HepG2 (cell line): ENCODE data around the gene HMGCR. TPM values are rescaled to one million over a fixed set of nuclear protein-coding genes. Genes with fewer than 3 reads are reported as not detected.

Experiments used
- ATAC-seq: fragments of 200-7000 bp; cut with Tn5 transposase; 3 replicates; pipeline ENCODE4 v1.9.1; 2020; ENCODE audit warnings: mild to moderate bottlenecking, moderate library complexity
- BruUV-seq: library from RNA; stranded (reverse); fragments of 400-500 nt; replicated peaks from 2 replicates; lab custom pipeline; 2021; lab: Mats Ljungman, UMichigan
- CTCF ChIA-PET: fragments of 300-600 bp; formaldehyde crosslinking; extraction: SDS; loops from one replicate; lab custom pipeline; 2021; ENCODE audit warnings: low total read pairs, inconsistent platforms, low intra/inter-chr PET ratio; lab: Yijun Ruan, JAX
- POLR2A ChIA-PET: fragments of 350-600 bp; sonication (Branson Sonifier 250); formaldehyde crosslinking; loops from one replicate; lab custom pipeline; 2020; ENCODE audit warnings: antibody characterized with exemption, inconsistent platforms; lab: Yijun Ruan, JAX
- DNase-seq: peaks from one replicate; pipeline ENCODE4 v3.0.0-alpha.2; 2015; ENCODE audit warnings: low spot score
- FAIRE-seq: peaks from 3 replicates; lab custom pipeline; 2011; peaks lifted over from hg19 to GRCh38; lab: Jason Lieb, UNC
- H2AFZ ChIP-seq: one replicate; pipeline ENCODE4 v1.6.1; 2011; ENCODE audit warnings: low read length, inconsistent platforms
- H3K27ac ChIP-seq: fragments of 300-600 bp; 3 replicates; pipeline ENCODE4 v1.8.0; 2011; ENCODE audit warnings: mixed run types, mild to moderate bottlenecking, mixed read lengths, low read length, inconsistent platforms; ENCODE audit not compliant: insufficient read depth; ENCODE audit errors: extremely low read length
- H3K27me3 ChIP-seq, 2 experiments: fragments of 200-600 bp in 1 of 2; 2 replicates in 1 of 2; 3 replicates in 1 of 2; pipeline versions ENCODE4 v1.6.0 to v1.8.0; 2011; ENCODE audit warnings: low read length in 2 of 2, mild to moderate bottlenecking in 2 of 2, moderate library complexity in 2 of 2, inconsistent platforms in 1 of 2; ENCODE audit not compliant: insufficient read depth in 2 of 2, control insufficient read depth in 1 of 2
- H3K36me3 ChIP-seq, 2 experiments: fragments of 200-600 bp in 1 of 2; replicated peaks in 1 of 2; 2 replicates in 1 of 2; 3 replicates in 1 of 2; pipeline versions ENCODE4 v1.5.1 to v1.8.0; 2011; ENCODE audit warnings: low read length in 2 of 2, inconsistent platforms in 1 of 2; ENCODE audit not compliant: insufficient read depth in 2 of 2, control insufficient read depth in 1 of 2
- H3K4me1 ChIP-seq: 2 replicates; pipeline ENCODE4 v1.5.1; 2012; ENCODE audit warnings: low read length, inconsistent platforms; ENCODE audit not compliant: insufficient read depth
- H3K4me2 ChIP-seq: 2 replicates; pipeline ENCODE4 v1.6.0; 2011; ENCODE audit warnings: low read depth, low read length, inconsistent platforms
- H3K4me3 ChIP-seq, 3 experiments: fragments of 200-600 bp in 1 of 3; sonication (generic), shearing (Covaris generic) in 1 of 3; replicated peaks in 1 of 3; 2 replicates each; pipeline ENCODE4 v1.5.1; 2011 to 2016; ENCODE audit warnings: low read length in 3 of 3, inconsistent platforms in 2 of 3, low read depth in 2 of 3, mild to moderate bottlenecking in 2 of 3, control low read depth in 1 of 3, mixed read lengths in 1 of 3; ENCODE audit not compliant: insufficient read depth in 1 of 3
- H3K79me2 ChIP-seq: one replicate; pipeline ENCODE4 v1.6.1; 2011; ENCODE audit warnings: low read length, inconsistent platforms; ENCODE audit not compliant: insufficient read depth
- H3K9ac ChIP-seq: 2 replicates; pipeline ENCODE4 v1.6.0; 2011; ENCODE audit warnings: mild to moderate bottlenecking, low read depth, low read length, inconsistent platforms; ENCODE audit not compliant: insufficient read depth
- H3K9me3 ChIP-seq: 2 replicates; pipeline ENCODE4 v1.5.1; 2012; ENCODE audit warnings: mild to moderate bottlenecking, low read length
- H4K20me1 ChIP-seq: 2 replicates; pipeline ENCODE4 v1.6.0; 2011; ENCODE audit warnings: inconsistent platforms, mild to moderate bottlenecking, low read length, moderate library complexity; ENCODE audit not compliant: insufficient read depth
- KLF15 ChIP-seq: sonication (generic); formaldehyde crosslinking; IDR thresholded peaks from 2 replicates; pipeline ENCODE4 v1.8.1; 2023; ENCODE audit warnings: borderline replicate concordance, mild to moderate bottlenecking, inconsistent platforms, missing genetic modification reagents, mixed read lengths
- KLF16 ChIP-seq, 2 experiments: sonication (generic) in 1 of 2; formaldehyde crosslinking in 1 of 2; IDR thresholded peaks; 2 replicates each; pipeline versions ENCODE4 v1.6.1 to v1.8.0; 2016 to 2023; ENCODE audit warnings: missing genetic modification reagents in 2 of 2, missing compliant biosample characterization in 1 of 2
- NFATC3 ChIP-seq: sonication (generic); formaldehyde crosslinking; IDR thresholded peaks from 2 replicates; pipeline ENCODE4 v1.5.1; 2020; ENCODE audit warnings: mild to moderate bottlenecking, missing genetic modification reagents
- RFX1 ChIP-seq: fragments of 450-650 bp; IDR thresholded peaks from 2 replicates; pipeline ENCODE4 v1.6.1; 2017
- SMARCE1 ChIP-seq: fragments of 450-650 bp; IDR thresholded peaks from 2 replicates; pipeline ENCODE4 v1.6.1; 2017; ENCODE audit warnings: borderline replicate concordance
- TMF1 ChIP-seq: sonication (generic); formaldehyde crosslinking; IDR thresholded peaks from 2 replicates; pipeline ENCODE4 v1.8.1; 2022; ENCODE audit warnings: low read depth, missing genetic modification reagents
- ZBTB1 ChIP-seq: sonication (generic); formaldehyde crosslinking; IDR thresholded peaks from 2 replicates; pipeline ENCODE4 v1.4.0; 2020; ENCODE audit warnings: missing genetic modification reagents, borderline replicate concordance
- ZNF563 ChIP-seq: sonication (generic); formaldehyde crosslinking; IDR thresholded peaks from 2 replicates; pipeline ENCODE4 v1.8.0; 2022; ENCODE audit warnings: mild to moderate bottlenecking, moderate library complexity, missing genetic modification reagents
- ZNF614 ChIP-seq: IDR thresholded peaks from 2 replicates; pipeline ENCODE4 v1.6.1; 2018; ENCODE audit warnings: missing biosample characterization, missing genetic modification reagents, inconsistent platforms, borderline replicate concordance
- ZNF75D ChIP-seq: sonication (generic); formaldehyde crosslinking; IDR thresholded peaks from 2 replicates; pipeline ENCODE4 v1.8.1; 2023; ENCODE audit warnings: missing genetic modification reagents, mild to moderate bottlenecking, borderline replicate concordance
- ZNF883 ChIP-seq: sonication (generic); formaldehyde crosslinking; IDR thresholded peaks from 2 replicates; pipeline ENCODE4 v1.5.1; 2020; ENCODE audit warnings: mild to moderate bottlenecking, missing genetic modification reagents; ENCODE audit errors: not compliant biosample characterization
- ZSCAN9 ChIP-seq: IDR thresholded peaks from 2 replicates; pipeline ENCODE4 v1.6.1; 2016; ENCODE audit warnings: borderline replicate concordance
- WGBS: methylation state at CpG from one replicate; pipeline ENCODE4 v1.1.6; 2017; ENCODE audit warnings: low lambda C conversion rate; 5-methylcytosine and 5-hydroxymethylcytosine counted together
- in situ Hi-C: cut with HindIII; loops from 2 replicates; pipeline ENCODE4 v1.10.0; 2017; ENCODE audit warnings: low pct_unique_long_range_greater_than_20kb; ENCODE audit not compliant: extremely low pct_ligation_motif_present
- intact Hi-C: fragments of 100-400 bp; cut with micrococcal nuclease; formaldehyde crosslinking; loops from one replicate; pipeline ENCODE4 v1.10.0; 2022; ENCODE audit not compliant: unreplicated experiment
- polyA plus RNA-seq, 8 experiments: library from polyadenylated mRNA; depleted of rRNA in 3 of 8; stranded (reverse) in 7 of 8; unstranded in 1 of 8; fragments of >200 nt; fragmentation: Illumina TruSeq in 4 of 8; extraction: Trizol in 4 of 8; gene quantifications; 2 replicates each; pipeline versions ENCODE4 v1.2.1 to v1.2.3, GENCODE V29; 2011 to 2016; ENCODE audit warnings: low read depth in 4 of 8, missing spikeins in 1 of 8, mixed read lengths in 1 of 8; ENCODE audit not compliant: insufficient read depth in 1 of 8
- total RNA-seq, 5 experiments: library from RNA; depleted of rRNA; stranded (reverse); fragments of >200 nt; fragmentation: Illumina TruSeq; extraction: Trizol; gene quantifications; 2 replicates each; pipeline ENCODE4 v1.2.3, GENCODE V29; 2016; ENCODE audit warnings: low read depth in 1 of 5
- TF ChIP-seq, protein P1 (sequence below): sonication (generic); formaldehyde crosslinking; IDR thresholded peaks from 2 replicates; pipeline ENCODE4 v1.5.0; 2020; ENCODE audit warnings: missing genetic modification reagents
- TF ChIP-seq, protein P2 (sequence below), 2 experiments: sonication (generic) in 1 of 2; formaldehyde crosslinking in 1 of 2; IDR thresholded peaks; 2 replicates each; pipeline versions ENCODE4 v1.4.0 to v1.6.1; 2018 to 2020; ENCODE audit warnings: missing genetic modification reagents in 2 of 2, borderline replicate concordance in 1 of 2, low read depth in 1 of 2, mild to moderate bottlenecking in 1 of 2, missing biosample characterization in 1 of 2

HMGCR gene
- total and polyA plus RNA-seq, 2 of the 13 experiments (the other 11 are each of a cell fraction or from before 2014, with no cell fraction given) = 43.0 to 144 TPM

DNA sequence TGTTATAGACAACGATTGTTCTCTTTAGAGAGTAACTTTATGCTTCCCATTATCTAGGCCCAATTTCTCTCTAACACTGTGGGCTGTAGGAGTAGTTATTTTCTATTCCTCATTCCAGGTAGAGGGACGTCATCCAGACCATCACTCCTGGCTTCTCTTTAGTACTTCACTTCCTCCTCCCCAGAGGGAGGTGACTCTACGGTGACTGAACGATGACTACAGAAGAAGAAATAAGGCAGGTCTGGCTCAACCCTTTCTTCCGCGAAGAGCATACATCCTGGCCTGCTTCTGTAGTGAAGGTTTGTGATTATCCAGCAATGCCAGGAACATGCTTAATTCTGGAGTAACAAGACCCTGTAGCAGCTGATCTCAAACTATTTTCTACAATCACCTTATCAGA, 50.8 kb downstream of the HMGCR start:
- FAIRE-seq (no peak), ATAC-seq (no peak), DNase-seq (no peak)
- Histone ChIP-seq H3K4me1 (no peaks in the 10 kb centered on the region), H3K27me3 (no peaks in the 10 kb centered on the region), H3K9ac (no peak overlapping the region), H3K4me3 (no peak overlapping the region), H3K9me3 (no peaks in the 10 kb centered on the region), H3K27ac (no peak overlapping the region), H3K4me2 (no peak overlapping the region), H3K79me2 (no peaks in the 10 kb centered on the region), H3K36me3 (peaks cover 4 to 23% of the 10 kb centered on the region in 2 experiments; a peak in 4 of 5 replicates), H4K20me1 (no peaks in the 10 kb centered on the region), H2AFZ (no peak overlapping the region)
- TF ChIP-seq KLF15 (CRISPR knock-in tag) (no peak), ZSCAN9 (CRISPR knock-in tag) (no peak), RFX1 (no peak), ZNF883 (CRISPR knock-in tag) (no peak), TMF1 (CRISPR knock-in tag) (no peak), NFATC3 (no peak), ZNF614 (no peak), SMARCE1 (no peak), ZBTB1 (no peak), ZNF563 (CRISPR knock-in tag) (no peak), KLF16 (CRISPR knock-in tag; IDR thresholded peaks at IDR 0.05) (no peak), ZNF75D (no peak)
- TF ChIP-seq, protein P1, sequence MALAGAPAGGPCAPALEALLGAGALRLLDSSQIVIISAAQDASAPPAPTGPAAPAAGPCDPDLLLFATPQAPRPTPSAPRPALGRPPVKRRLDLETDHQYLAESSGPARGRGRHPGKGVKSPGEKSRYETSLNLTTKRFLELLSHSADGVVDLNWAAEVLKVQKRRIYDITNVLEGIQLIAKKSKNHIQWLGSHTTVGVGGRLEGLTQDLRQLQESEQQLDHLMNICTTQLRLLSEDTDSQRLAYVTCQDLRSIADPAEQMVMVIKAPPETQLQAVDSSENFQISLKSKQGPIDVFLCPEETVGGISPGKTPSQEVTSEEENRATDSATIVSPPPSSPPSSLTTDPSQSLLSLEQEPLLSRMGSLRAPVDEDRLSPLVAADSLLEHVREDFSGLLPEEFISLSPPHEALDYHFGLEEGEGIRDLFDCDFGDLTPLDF = no peak
- TF ChIP-seq, protein P2, sequence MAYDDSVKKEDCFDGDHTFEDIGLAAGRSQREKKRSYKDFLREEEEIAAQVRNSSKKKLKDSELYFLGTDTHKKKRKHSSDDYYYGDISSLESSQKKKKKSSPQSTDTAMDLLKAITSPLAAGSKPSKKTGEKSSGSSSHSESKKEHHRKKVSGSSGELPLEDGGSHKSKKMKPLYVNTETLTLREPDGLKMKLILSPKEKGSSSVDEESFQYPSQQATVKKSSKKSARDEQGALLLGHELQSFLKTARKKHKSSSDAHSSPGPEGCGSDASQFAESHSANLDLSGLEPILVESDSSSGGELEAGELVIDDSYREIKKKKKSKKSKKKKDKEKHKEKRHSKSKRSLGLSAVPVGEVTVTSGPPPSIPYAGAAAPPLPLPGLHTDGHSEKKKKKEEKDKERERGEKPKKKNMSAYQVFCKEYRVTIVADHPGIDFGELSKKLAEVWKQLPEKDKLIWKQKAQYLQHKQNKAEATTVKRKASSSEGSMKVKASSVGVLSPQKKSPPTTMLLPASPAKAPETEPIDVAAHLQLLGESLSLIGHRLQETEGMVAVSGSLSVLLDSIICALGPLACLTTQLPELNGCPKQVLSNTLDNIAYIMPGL (CRISPR knock-in tag; IDR thresholded peaks at IDR 0.05; ENCODE audit: borderline replicate concordance in 1 of 2, low read depth in 1 of 2) = no peak
- ChIA-PET CTCF (no interaction called here), POLR2A (no interaction called here)
- 96% methylated on average over 6 of the region's 6 CpGs for WGBS
- in situ Hi-C loops = no loop called here
- intact Hi-C loops = no loop called here
- no TSS peak for BruUV-seq
